Thoracic aorta (tissue), 2 donors: ENCODE results near the gene MUC15. TPM values are rescaled to one million over a fixed set of nuclear protein-coding genes. Genes with fewer than 3 reads are reported as not detected.

Experiments used
- ATAC-seq: fragments of 150-250 bp; one replicate; pipeline ENCODE4 v1.8.0; 2017; ENCODE audit warnings: low read depth; ENCODE audit not compliant: insufficient number of reproducible peaks, low FRiP score
- DNase-seq: peaks from one replicate; pipeline ENCODE4 v3.0.0-alpha.2; 2020; ENCODE audit warnings: low spot score
- H3K27ac ChIP-seq, 2 donors: fragments of 200-600 bp; sonication (generic); 1 replicate in 1 of 2; 2 replicates in 1 of 2; pipeline ENCODE4 v1.5.1; 2016; ENCODE audit warnings: mild to moderate bottlenecking in 2 of 2, moderate library complexity in 2 of 2
- H3K27me3 ChIP-seq: fragments of 200-600 bp; sonication (generic); replicated peaks from 2 replicates; pipeline ENCODE4 v1.6.0; 2016; ENCODE audit warnings: mild to moderate bottlenecking; ENCODE audit not compliant: insufficient read depth
- H3K36me3 ChIP-seq: fragments of 200-600 bp; sonication (generic); one replicate; pipeline ENCODE4 v1.5.1; 2016
- H3K4me1 ChIP-seq, 2 donors: fragments of 200-600 bp; sonication (generic); 1 replicate in 1 of 2; 2 replicates in 1 of 2; pipeline versions ENCODE4 v1.5.1 to v1.6.0; 2016; ENCODE audit warnings: low read depth in 2 of 2, mild to moderate bottlenecking in 1 of 2; ENCODE audit not compliant: control insufficient read depth in 1 of 2
- H3K4me3 ChIP-seq: fragments of 200-600 bp; sonication (generic); 2 replicates; pipeline ENCODE4 v1.5.1; 2016; ENCODE audit warnings: mild to moderate bottlenecking
- H3K9me3 ChIP-seq: fragments of 200-600 bp; sonication (generic); 2 replicates; pipeline ENCODE4 v1.5.1; 2016
- CTCF ChIP-seq: fragments of 200-600 bp; sonication (generic); IDR thresholded peaks from one replicate; pipeline ENCODE4 v1.5.1; 2019; ENCODE audit warnings: antibody characterized with exemption
- total RNA-seq, 2 donors: library from RNA; depleted of rRNA; stranded (reverse); fragments of >200 nt; gene quantifications; one replicate each; pipeline versions ENCODE4 v1.1.0 to v1.2.3, GENCODE V29; 2016

Gene MUC15
- total RNA-seq, 2 donors from 2014 or later = 0.54 TPM; not detected in 1

- no peak for ATAC-seq
- no peak for DNase-seq
- TF ChIP-seq CTCF = no peak
- Histone ChIP-seq H3K27ac (no peak overlapping the region), H3K9me3 (no peaks in the 10 kb centered on the region), H3K4me3 (no peak overlapping the region), H3K4me1 (no peaks in the 10 kb centered on the region), H3K36me3 (no peaks in the 10 kb centered on the region), H3K27me3 (no peaks in the 10 kb centered on the region)
Observed at GRCh38 chr11:26512196-26512595, 59.9 kb downstream of the MUC15 start.

GRCh38 chr11:26510756-26511155 is 61.3 kb downstream of the MUC15 start:
- no peaks in the 10 kb centered on the region for H3K36me3 ChIP-seq
- no peak overlapping the region for H3K4me3 ChIP-seq
- TF ChIP-seq CTCF = no peak
- H3K27me3 ChIP-seq = no peaks in the 10 kb centered on the region
- H3K9me3 ChIP-seq = no peaks in the 10 kb centered on the region
- no peak for DNase-seq
- no peak overlapping the region for H3K27ac ChIP-seq
- no peak for ATAC-seq
- no peaks in the 10 kb centered on the region for H3K4me1 ChIP-seq

- H3K27ac ChIP-seq = no peak overlapping the region
Observed at GRCh38 chr11:26510164-26510563, 61.9 kb downstream of the MUC15 start.

More at GRCh38 chr11:26510164-26510563, 61.9 kb downstream of the MUC15 start:
- Histone ChIP-seq H3K4me3 (no peak overlapping the region), H3K27me3 (no peaks in the 10 kb centered on the region), H3K4me1 (no peaks in the 10 kb centered on the region), H3K9me3 (no peaks in the 10 kb centered on the region), H3K36me3 (no peaks in the 10 kb centered on the region)
- no peak for DNase-seq
- ATAC-seq = no peak
- no peak for TF ChIP-seq CTCF

Other genes with a start within 250 kb of the MUC15 start
- gene ANO3, start 240.1 kb downstream of the MUC15 start, total RNA-seq = 10 to 100 TPM in 1 of 2 donors, under 1 TPM in 1; 0.71 to 13.4 TPM
- under 1 TPM in 1 of 2 donors, not detected in 1; 0.68 TPM for gene SLC5A12, start 149.8 kb upstream of the MUC15 start, total RNA-seq